ENCODE results near the gene LUC7L2. TPM values are rescaled to one million over a fixed set of nuclear protein-coding genes. Genes with fewer than 3 reads are reported as not detected.

The LUC7L2 gene
- total RNA-seq, 1 donor from 2014 or later: 94.7 TPM

DNA sequence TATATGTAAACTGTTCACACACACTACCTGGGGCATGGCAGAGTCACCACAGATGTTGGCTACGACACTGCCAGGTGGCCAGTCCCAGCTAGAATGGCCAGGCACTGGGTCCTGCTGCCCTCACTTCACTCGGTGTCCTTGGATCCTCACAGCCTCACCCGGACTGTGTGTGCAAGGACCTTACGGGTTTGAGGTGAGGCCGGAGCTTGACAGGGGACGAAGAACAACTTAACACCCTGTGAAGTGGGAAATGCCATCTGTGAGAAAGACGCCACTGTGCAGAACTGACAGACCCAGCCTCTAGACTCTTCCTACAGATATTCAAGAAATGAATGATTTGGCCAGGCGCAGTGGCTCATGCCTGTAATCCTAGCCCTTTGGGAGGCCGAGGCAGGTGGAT is 77.1 kb downstream of the LUC7L2 start:
- TF ChIP-seq, protein P1, sequence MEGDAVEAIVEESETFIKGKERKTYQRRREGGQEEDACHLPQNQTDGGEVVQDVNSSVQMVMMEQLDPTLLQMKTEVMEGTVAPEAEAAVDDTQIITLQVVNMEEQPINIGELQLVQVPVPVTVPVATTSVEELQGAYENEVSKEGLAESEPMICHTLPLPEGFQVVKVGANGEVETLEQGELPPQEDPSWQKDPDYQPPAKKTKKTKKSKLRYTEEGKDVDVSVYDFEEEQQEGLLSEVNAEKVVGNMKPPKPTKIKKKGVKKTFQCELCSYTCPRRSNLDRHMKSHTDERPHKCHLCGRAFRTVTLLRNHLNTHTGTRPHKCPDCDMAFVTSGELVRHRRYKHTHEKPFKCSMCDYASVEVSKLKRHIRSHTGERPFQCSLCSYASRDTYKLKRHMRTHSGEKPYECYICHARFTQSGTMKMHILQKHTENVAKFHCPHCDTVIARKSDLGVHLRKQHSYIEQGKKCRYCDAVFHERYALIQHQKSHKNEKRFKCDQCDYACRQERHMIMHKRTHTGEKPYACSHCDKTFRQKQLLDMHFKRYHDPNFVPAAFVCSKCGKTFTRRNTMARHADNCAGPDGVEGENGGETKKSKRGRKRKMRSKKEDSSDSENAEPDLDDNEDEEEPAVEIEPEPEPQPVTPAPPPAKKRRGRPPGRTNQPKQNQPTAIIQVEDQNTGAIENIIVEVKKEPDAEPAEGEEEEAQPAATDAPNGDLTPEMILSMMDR (IDR thresholded peaks at IDR 0.05; ENCODE audit: unreplicated experiment): no peak
- no peak for DNase-seq (ENCODE audit: low spot score, unreplicated experiment)
- no peaks in the 10 kb centered on the region for H3K9me3 Mint-ChIP-seq (ENCODE audit: low read depth)

DNA sequence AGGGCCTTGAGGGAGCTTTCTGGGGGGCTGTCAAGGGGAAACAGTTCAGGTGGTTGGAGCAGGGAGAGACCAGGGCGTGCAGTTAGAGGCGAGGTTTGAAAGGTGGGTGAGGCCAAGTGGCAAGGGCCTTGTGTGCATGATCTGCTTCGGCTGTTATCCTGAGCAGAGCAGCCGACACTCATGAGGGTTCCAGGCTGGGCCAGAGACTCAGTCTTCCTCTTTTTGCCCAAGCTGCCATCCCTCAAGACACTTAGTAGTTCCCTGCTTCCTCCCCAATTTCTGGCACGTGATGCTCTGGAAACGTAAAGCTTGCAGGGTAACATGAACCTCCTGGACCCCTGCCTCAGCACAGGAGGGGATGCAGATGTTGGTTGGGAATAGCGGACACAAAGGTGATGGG is 79.7 kb downstream of the LUC7L2 start:
- Mint-ChIP-seq H3K27me3 (no peaks in the 10 kb centered on the region), H3K27ac (no peak overlapping the region), H3K4me3 (ENCODE audit: low read depth) (no peak overlapping the region), H3K36me3 (ENCODE audit: insufficient read depth) (no peaks in the 10 kb centered on the region), H3K4me1 (ENCODE audit: low read depth) (peaks cover 2% of the 10 kb centered on the region), H3K9me3 (ENCODE audit: low read depth) (no peaks in the 10 kb centered on the region)
- TF ChIP-seq, protein P1 (IDR thresholded peaks at IDR 0.05; ENCODE audit: unreplicated experiment): no peak
- no peak for DNase-seq (ENCODE audit: low spot score, unreplicated experiment)

More for the DNA sequence above, 77.1 kb downstream of the LUC7L2 start:
- Mint-ChIP-seq H3K4me3 (ENCODE audit: low read depth) (no peak overlapping the region), H3K36me3 (ENCODE audit: insufficient read depth) (no peaks in the 10 kb centered on the region), H3K4me1 (ENCODE audit: low read depth) (peaks cover 5% of the 10 kb centered on the region), H3K27me3 (no peaks in the 10 kb centered on the region), H3K27ac (no peak overlapping the region)

DNA sequence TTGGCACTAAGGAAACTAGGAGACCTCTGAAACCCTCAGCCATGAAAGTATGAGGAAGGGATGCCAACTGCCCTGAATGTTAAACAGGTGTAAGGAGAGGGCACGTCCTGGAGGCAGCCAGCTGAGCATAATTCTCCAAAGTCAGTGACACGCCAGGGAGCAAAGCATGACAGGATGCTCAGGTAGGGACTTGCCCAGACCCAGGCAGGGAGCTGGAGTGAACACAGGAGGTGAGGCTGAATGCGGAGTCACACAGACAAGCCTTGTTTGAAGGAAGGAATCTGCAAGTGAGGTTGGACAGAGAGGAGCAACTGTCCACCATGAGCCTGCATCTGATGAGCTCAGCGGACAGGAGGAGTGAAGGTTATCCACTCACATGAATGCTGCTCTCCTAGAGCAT is 82.3 kb downstream of the LUC7L2 start:
- peak overlapping the region; percentile 36 for H3K27ac Mint-ChIP-seq

DNA sequence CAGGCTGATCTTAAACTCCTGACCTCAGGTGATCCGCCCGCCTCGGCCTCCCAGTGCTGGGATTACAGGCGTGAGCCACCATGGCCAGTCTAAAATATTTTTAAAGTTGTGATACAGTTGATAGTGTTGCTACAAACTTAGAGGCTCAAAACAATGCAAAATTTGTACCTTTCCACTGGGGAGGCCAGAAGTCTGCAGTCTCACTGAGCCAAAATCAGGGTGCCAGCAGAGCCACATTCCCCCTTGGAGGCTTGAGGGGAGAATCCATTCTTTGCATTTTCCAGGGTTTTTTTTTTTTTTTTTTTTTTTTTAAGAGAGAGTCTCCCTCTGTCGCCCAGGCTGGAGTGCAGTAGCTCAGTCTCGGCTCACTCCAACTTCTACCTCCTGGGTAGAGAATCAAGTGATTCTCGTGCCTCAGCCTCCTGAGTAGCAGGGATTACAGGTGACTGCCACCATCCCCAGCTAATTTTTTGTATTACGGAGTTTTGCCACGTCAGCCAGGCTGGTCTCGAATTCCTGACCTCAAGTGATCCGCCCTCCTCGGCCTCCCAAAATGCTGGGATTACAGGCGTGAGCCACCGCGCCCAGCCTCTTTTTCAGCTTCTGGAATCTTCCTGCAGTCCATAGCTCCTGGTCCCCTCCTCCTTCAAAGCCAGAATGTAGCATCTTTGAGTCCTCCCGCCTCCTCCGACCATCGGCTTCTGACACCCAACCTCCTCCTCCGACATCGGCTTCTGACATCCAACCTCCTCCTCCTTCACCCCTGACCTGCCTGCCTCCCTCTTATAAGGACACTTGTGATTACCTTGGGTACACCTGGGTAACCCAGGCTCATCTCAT is 86.6 kb downstream of the LUC7L2 start:
- no peaks in the 10 kb centered on the region for H3K4me1 Mint-ChIP-seq (ENCODE audit: low read depth)
- TF ChIP-seq, protein P1 (IDR thresholded peaks at IDR 0.05; ENCODE audit: unreplicated experiment): no peak
- H3K9me3 Mint-ChIP-seq (ENCODE audit: low read depth): no peaks in the 10 kb centered on the region
- no peaks in the 10 kb centered on the region for H3K36me3 Mint-ChIP-seq (ENCODE audit: insufficient read depth)
- no peak overlapping the region for H3K4me3 Mint-ChIP-seq (ENCODE audit: low read depth)
- H3K27me3 Mint-ChIP-seq: no peaks in the 10 kb centered on the region
- H3K27ac Mint-ChIP-seq: no peak overlapping the region
- DNase-seq (ENCODE audit: low spot score, unreplicated experiment): no peak

More for the DNA sequence above, 82.3 kb downstream of the LUC7L2 start:
- no peaks in the 10 kb centered on the region for H3K4me1 Mint-ChIP-seq (ENCODE audit: low read depth)
- H3K9me3 Mint-ChIP-seq (ENCODE audit: low read depth): no peaks in the 10 kb centered on the region
- no peaks in the 10 kb centered on the region for H3K36me3 Mint-ChIP-seq (ENCODE audit: insufficient read depth)
- DNase-seq (ENCODE audit: low spot score, unreplicated experiment): no peak
- no peak overlapping the region for H3K4me3 Mint-ChIP-seq (ENCODE audit: low read depth)
- TF ChIP-seq, protein P1 (IDR thresholded peaks at IDR 0.05; ENCODE audit: unreplicated experiment): no peak
- no peaks in the 10 kb centered on the region for H3K27me3 Mint-ChIP-seq

DNA sequence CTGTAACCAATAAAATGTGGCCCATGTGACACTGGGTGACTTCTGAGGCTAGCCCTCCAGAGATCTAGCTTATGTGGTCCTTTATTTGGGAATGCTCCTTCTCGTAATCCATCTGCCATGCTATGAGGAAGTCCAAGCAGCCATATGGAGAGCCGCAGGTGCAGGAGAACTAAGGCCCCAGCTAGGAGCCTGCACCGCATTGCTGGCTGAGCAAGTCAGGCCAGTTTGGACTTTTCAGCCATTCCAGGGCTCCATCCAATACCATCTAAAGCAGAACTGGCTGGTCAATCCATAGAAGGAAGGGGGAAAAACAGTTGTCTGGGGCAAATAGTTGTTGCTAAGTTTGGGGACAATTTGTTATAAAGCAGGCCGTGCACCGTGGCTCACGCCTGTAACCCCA is 91.2 kb downstream of the LUC7L2 start:
- Mint-ChIP-seq H3K4me3 (ENCODE audit: low read depth) (no peak overlapping the region), H3K27ac (no peak overlapping the region), H3K9me3 (ENCODE audit: low read depth) (no peaks in the 10 kb centered on the region), H3K36me3 (ENCODE audit: insufficient read depth) (no peaks in the 10 kb centered on the region), H3K27me3 (no peaks in the 10 kb centered on the region), H3K4me1 (ENCODE audit: low read depth) (no peaks in the 10 kb centered on the region)
- TF ChIP-seq, protein P1 (IDR thresholded peaks at IDR 0.05; ENCODE audit: unreplicated experiment): no peak
- no peak for DNase-seq (ENCODE audit: low spot score, unreplicated experiment)

Measured in progenitor cell of endocrine pancreas (in vitro differentiated cells).